ENCODE data around the gene LAMB3. TPM values are rescaled to one million over a fixed set of nuclear protein-coding genes. Genes with fewer than 3 reads are reported as not detected.

Gene LAMB3
- total and polyA plus RNA-seq, 12 donors, result 1.6 to 6.0 (median 3.7) TPM

GRCh38 chr1:209613400-209614150 is 38.6 kb downstream of the LAMB3 start:
- H3K27ac ChIP-seq, result no peak overlapping the region

DNA sequence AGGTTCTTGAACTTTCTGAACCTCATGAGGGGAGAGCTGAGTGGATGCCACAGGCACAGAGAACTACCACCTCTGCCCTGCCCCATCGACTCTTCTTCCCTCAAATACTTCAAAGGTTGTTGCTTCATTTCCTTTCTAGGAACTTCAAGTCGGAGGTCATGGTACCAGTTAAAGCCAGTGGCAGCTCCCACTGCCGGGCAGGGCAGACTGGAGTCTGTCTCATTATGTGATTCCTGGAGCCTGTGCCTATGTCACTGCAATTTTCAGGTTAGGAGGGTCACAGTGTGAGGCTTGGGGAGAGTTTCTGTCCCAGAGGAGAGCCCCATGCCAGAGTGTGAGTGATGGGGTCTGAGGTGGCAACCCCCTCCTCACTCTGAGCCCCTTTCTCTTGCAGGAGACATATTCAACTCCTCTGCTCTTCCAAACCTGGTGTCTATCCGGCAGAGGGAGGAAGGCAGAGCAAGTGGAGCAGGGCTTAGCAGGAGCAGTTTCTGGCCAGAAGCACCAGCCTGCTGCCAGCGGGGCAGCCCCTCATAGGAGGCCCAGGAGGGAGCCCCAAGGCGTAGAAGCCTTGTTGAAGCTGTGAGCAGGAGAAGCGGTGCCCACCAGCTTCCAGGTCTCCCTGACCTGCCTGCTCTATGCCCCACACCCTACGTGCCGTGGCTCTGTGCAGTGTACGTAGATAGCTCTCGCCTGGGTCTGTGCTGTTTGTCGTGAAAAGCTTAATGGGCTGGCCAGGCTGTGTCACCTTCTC is 39.4 kb downstream of the LAMB3 start:
- intact Hi-C loops (cut with DNase I), result no loop called here
- H3K9me3 ChIP-seq, result no peaks in the 10 kb centered on the region
- no peak overlapping the region for H3K27ac ChIP-seq
- DNase-seq, result no peak
- 80 to 82% methylated on average over 12 of the region's 12 CpGs for WGBS, 2 donors
- TF ChIP-seq CTCF (IDR thresholded peaks at IDR 0.05), result no peak
- no peak overlapping the region for H3K4me3 ChIP-seq
- H3K4me1 ChIP-seq, result peaks cover 0 to 23% (median 17%) of the 10 kb centered on the region in 9 donors
- no peaks in the 10 kb centered on the region for H3K27me3 ChIP-seq
- ATAC-seq, result no peak
- H3K36me3 ChIP-seq, result no peaks in the 10 kb centered on the region

More at GRCh38 chr1:209613400-209614150, 38.6 kb downstream of the LAMB3 start:
- no peaks in the 10 kb centered on the region for H3K9me3 ChIP-seq
- intact Hi-C loops (cut with DNase I), result no loop called here
- DNase-seq (no peak), ATAC-seq (no peak)
- no peaks in the 10 kb centered on the region for H3K36me3 ChIP-seq
- no peaks in the 10 kb centered on the region for H3K27me3 ChIP-seq
- no peak for TF ChIP-seq CTCF (IDR thresholded peaks at IDR 0.05)
- H3K4me1 ChIP-seq, result peaks cover 0 to 29% (median 21%) of the 10 kb centered on the region in 9 donors
- WGBS, 2 donors, result 69 to 71% methylated on average over 4 of the region's 4 CpGs
- H3K4me3 ChIP-seq, result no peak overlapping the region

DNA sequence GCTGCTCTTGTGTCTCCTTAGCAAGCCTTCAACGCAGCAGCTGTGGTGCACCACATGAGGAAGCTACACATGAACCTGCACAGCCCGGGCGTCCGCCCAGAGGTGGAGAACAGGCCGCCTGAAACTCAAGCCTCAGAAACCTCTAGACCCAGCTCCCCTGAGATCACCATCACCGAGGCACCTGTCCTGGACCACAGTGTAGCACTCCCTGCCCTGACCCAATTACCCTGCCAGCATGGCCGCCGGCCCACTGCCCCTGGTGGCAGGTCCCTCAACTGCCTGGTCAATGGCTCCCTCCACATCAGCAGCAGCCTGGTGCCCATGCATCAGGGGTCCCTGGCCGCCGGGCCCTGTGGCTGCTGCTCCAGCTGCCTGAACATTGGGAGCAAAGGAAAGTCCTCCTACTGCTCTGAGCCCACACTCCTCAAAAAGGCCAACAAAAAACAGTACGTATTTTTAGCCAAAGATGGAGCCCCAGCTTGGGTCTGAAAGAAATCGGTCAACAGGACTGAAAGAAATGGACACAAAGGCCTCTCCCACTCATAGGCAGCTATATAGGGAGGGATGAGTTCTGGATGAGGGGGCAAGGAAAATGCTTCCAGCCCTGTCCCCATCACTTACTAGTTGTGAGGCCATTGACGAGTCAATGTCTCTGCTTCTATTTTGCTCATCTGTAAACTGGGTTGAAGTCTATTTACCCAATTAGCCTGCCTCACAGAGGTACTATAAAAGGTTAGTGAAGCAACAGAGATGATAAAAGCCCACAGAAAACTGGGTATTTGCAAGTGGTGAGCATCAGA is 40.3 kb downstream of the LAMB3 start:
- H3K4me3 ChIP-seq, result no peak overlapping the region

More for the DNA sequence above, 40.3 kb downstream of the LAMB3 start:
- Histone ChIP-seq H3K27ac (no peak overlapping the region), H3K4me1 (peaks cover 0 to 15% (median 8%) of the 10 kb centered on the region in 9 donors), H3K36me3 (no peaks in the 10 kb centered on the region), H3K9me3 (no peaks in the 10 kb centered on the region), H3K27me3 (no peaks in the 10 kb centered on the region)
- TF ChIP-seq CTCF (IDR thresholded peaks at IDR 0.05), result no peak
- 89 to 94% methylated on average over 13 of the region's 13 CpGs for WGBS, 2 donors
- ATAC-seq (no peak), DNase-seq (no peak)
- intact Hi-C loops (cut with DNase I), result no loop called here

Measured in heart right ventricle (tissue), 16 donors.